ENCODE data around the gene NR2C2.

GRCh38 chr3:15049584-15049983 is 102.2 kb downstream of the NR2C2 start:
- TF ChIP-seq, protein P1, sequence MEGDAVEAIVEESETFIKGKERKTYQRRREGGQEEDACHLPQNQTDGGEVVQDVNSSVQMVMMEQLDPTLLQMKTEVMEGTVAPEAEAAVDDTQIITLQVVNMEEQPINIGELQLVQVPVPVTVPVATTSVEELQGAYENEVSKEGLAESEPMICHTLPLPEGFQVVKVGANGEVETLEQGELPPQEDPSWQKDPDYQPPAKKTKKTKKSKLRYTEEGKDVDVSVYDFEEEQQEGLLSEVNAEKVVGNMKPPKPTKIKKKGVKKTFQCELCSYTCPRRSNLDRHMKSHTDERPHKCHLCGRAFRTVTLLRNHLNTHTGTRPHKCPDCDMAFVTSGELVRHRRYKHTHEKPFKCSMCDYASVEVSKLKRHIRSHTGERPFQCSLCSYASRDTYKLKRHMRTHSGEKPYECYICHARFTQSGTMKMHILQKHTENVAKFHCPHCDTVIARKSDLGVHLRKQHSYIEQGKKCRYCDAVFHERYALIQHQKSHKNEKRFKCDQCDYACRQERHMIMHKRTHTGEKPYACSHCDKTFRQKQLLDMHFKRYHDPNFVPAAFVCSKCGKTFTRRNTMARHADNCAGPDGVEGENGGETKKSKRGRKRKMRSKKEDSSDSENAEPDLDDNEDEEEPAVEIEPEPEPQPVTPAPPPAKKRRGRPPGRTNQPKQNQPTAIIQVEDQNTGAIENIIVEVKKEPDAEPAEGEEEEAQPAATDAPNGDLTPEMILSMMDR (IDR thresholded peaks at IDR 0.05), result no peak
- TF ChIP-seq POLR2AphosphoS5 (IDR thresholded peaks at IDR 0.05) (no peak), POLR2A (IDR thresholded peaks at IDR 0.05) (no peak)
